Measurements from ENCODE around the gene ZNF484. TPM values are rescaled to one million over a fixed set of nuclear protein-coding genes. Genes with fewer than 3 reads are reported as not detected.
A peak's percentile ranks its signal among the peaks of the same experiment; 100 is the strongest.
"Not testable (repeated sequence)": the region's sequence is repeated elsewhere in the genome, so short reads cannot be mapped to it uniquely, and the experiment has no call there.

Gene ZNF484
- polyA plus RNA-seq (2013, experiment 1 of 2) = 6.7 TPM
- polyA plus RNA-seq (2013, experiment 2 of 2) = 7.3 TPM

- Histone ChIP-seq H3K36me3 (ENCODE audit: control insufficient read depth, insufficient read depth, low read length) (no peaks in the 10 kb centered on the region), H3K27ac (ENCODE audit: low read depth, low read length, severe bottlenecking) (peak within 1 kb of the TSS; percentile 77), H3K4me3 (ENCODE audit: extremely low read depth, insufficient read depth, low read length, poor library complexity, severe bottlenecking) (peak within 1 kb of the TSS; percentile 66), H3K4me1 (ENCODE audit: control insufficient read depth, insufficient read depth, low read length, poor library complexity, severe bottlenecking) (no peaks in the 10 kb centered on the region), H3K9me3 (ENCODE audit: control insufficient read depth, low read length) (no peaks in the 10 kb centered on the region)
- WGBS, 2 experiments (ENCODE audit: insufficient coverage in 2 of 2) = 26 to 31% methylated on average over 16 to 18 of the region's 28 CpGs
These were observed at the start of gene ZNF484 for GRCh38 chr9:92877531-92878430. Gene ZNF484 (minus strand): TSS chr9:92878038. CDS start chr9:92875029, 3,009 bp downstream.

GRCh38 chr9:92920437-92920836, 42.6 kb upstream of the ZNF484 start:
- no peaks in the 10 kb centered on the region for H3K9me3 ChIP-seq (ENCODE audit: control insufficient read depth, low read length)
- H3K4me3 ChIP-seq (ENCODE audit: extremely low read depth, insufficient read depth, low read length, poor library complexity, severe bottlenecking) = no peak overlapping the region
- H3K4me1 ChIP-seq (ENCODE audit: control insufficient read depth, insufficient read depth, low read length, poor library complexity, severe bottlenecking) = no peaks in the 10 kb centered on the region
- no peaks in the 10 kb centered on the region for H3K36me3 ChIP-seq (ENCODE audit: control insufficient read depth, insufficient read depth, low read length)
- 100% methylated on average over 1 of the region's 1 CpG; no CpG with 5 or more reads in 1 of the 2 experiments for WGBS, 2 experiments (ENCODE audit: insufficient coverage in 2 of 2)
- H3K27ac ChIP-seq (ENCODE audit: low read depth, low read length, severe bottlenecking) = no peak overlapping the region

- Histone ChIP-seq H3K4me1 (ENCODE audit: control insufficient read depth, insufficient read depth, low read length, poor library complexity, severe bottlenecking) (no peaks in the 10 kb centered on the region), H3K4me3 (ENCODE audit: extremely low read depth, insufficient read depth, low read length, poor library complexity, severe bottlenecking) (no peak overlapping the region), H3K36me3 (ENCODE audit: control insufficient read depth, insufficient read depth, low read length) (no peaks in the 10 kb centered on the region), H3K9me3 (ENCODE audit: control insufficient read depth, low read length) (no peaks in the 10 kb centered on the region), H3K27ac (ENCODE audit: low read depth, low read length, severe bottlenecking) (no peak overlapping the region)
- 84 to 96% methylated on average over 2 of the region's 2 CpGs for WGBS, 2 experiments (ENCODE audit: insufficient coverage in 2 of 2)
These were observed 39.5 kb upstream of the ZNF484 start for GRCh38 chr9:92917176-92917800.

GRCh38 chr9:92911511-92912475, 34.0 kb upstream of the ZNF484 start:
- Histone ChIP-seq H3K36me3 (ENCODE audit: control insufficient read depth, insufficient read depth, low read length) (no peaks in the 10 kb centered on the region), H3K9me3 (ENCODE audit: control insufficient read depth, low read length) (no peaks in the 10 kb centered on the region), H3K4me3 (ENCODE audit: extremely low read depth, insufficient read depth, low read length, poor library complexity, severe bottlenecking) (no peak overlapping the region), H3K27ac (ENCODE audit: low read depth, low read length, severe bottlenecking) (no peak overlapping the region), H3K4me1 (ENCODE audit: control insufficient read depth, insufficient read depth, low read length, poor library complexity, severe bottlenecking) (no peaks in the 10 kb centered on the region)
- WGBS, 2 experiments (ENCODE audit: insufficient coverage in 2 of 2) = 76 to 90% methylated on average over 7 to 8 of the region's 11 CpGs

- not testable (repeated sequence) for H3K4me3 ChIP-seq (ENCODE audit: extremely low read depth, insufficient read depth, low read length, poor library complexity, severe bottlenecking); H3K4me1 ChIP-seq (ENCODE audit: control insufficient read depth, insufficient read depth, low read length, poor library complexity, severe bottlenecking); H3K36me3 ChIP-seq (ENCODE audit: control insufficient read depth, insufficient read depth, low read length); H3K27ac ChIP-seq (ENCODE audit: low read depth, low read length, severe bottlenecking); H3K9me3 ChIP-seq (ENCODE audit: control insufficient read depth, low read length)
- WGBS, 2 experiments (ENCODE audit: insufficient coverage in 2 of 2) = 60% methylated on average over 1 of the region's 6 CpGs; no CpG with 5 or more reads in 1 of the 2 experiments
These were observed 27.3 kb upstream of the ZNF484 start for GRCh38 chr9:92905137-92905536.

GRCh38 chr9:92897323-92897722, 19.5 kb upstream of the ZNF484 start:
- 92% methylated on average over 2 of the region's 3 CpGs; no CpG with 5 or more reads in 1 of the 2 experiments for WGBS, 2 experiments (ENCODE audit: insufficient coverage in 2 of 2)
- H3K4me1 ChIP-seq (ENCODE audit: control insufficient read depth, insufficient read depth, low read length, poor library complexity, severe bottlenecking) = no peaks in the 10 kb centered on the region
- H3K36me3 ChIP-seq (ENCODE audit: control insufficient read depth, insufficient read depth, low read length) = no peaks in the 10 kb centered on the region
- no peak overlapping the region for H3K27ac ChIP-seq (ENCODE audit: low read depth, low read length, severe bottlenecking)
- no peak overlapping the region for H3K4me3 ChIP-seq (ENCODE audit: extremely low read depth, insufficient read depth, low read length, poor library complexity, severe bottlenecking)
- no peaks in the 10 kb centered on the region for H3K9me3 ChIP-seq (ENCODE audit: control insufficient read depth, low read length)

GRCh38 chr9:92895812-92896436, 18.1 kb upstream of the ZNF484 start:
- no peaks in the 10 kb centered on the region for H3K36me3 ChIP-seq (ENCODE audit: control insufficient read depth, insufficient read depth, low read length)
- 100% methylated on average over 2 to 3 of the region's 3 CpGs for WGBS, 2 experiments (ENCODE audit: insufficient coverage in 2 of 2)
- no peaks in the 10 kb centered on the region for H3K4me1 ChIP-seq (ENCODE audit: control insufficient read depth, insufficient read depth, low read length, poor library complexity, severe bottlenecking)
- no peaks in the 10 kb centered on the region for H3K9me3 ChIP-seq (ENCODE audit: control insufficient read depth, low read length)
- no peak overlapping the region for H3K27ac ChIP-seq (ENCODE audit: low read depth, low read length, severe bottlenecking)
- no peak overlapping the region for H3K4me3 ChIP-seq (ENCODE audit: extremely low read depth, insufficient read depth, low read length, poor library complexity, severe bottlenecking)

- H3K36me3 ChIP-seq (ENCODE audit: control insufficient read depth, insufficient read depth, low read length) = no peaks in the 10 kb centered on the region
- no peak overlapping the region for H3K27ac ChIP-seq (ENCODE audit: low read depth, low read length, severe bottlenecking)
- H3K9me3 ChIP-seq (ENCODE audit: control insufficient read depth, low read length) = no peaks in the 10 kb centered on the region
- 84 to 85% methylated on average over 4 to 6 of the region's 6 CpGs for WGBS, 2 experiments (ENCODE audit: insufficient coverage in 2 of 2)
- no peak overlapping the region for H3K4me3 ChIP-seq (ENCODE audit: extremely low read depth, insufficient read depth, low read length, poor library complexity, severe bottlenecking)
- no peaks in the 10 kb centered on the region for H3K4me1 ChIP-seq (ENCODE audit: control insufficient read depth, insufficient read depth, low read length, poor library complexity, severe bottlenecking)
These were observed 17.0 kb upstream of the ZNF484 start for GRCh38 chr9:92894711-92895362.

GRCh38 chr9:92893916-92894610, 16.2 kb upstream of the ZNF484 start:
- H3K36me3 ChIP-seq (ENCODE audit: control insufficient read depth, insufficient read depth, low read length); H3K4me1 ChIP-seq (ENCODE audit: control insufficient read depth, insufficient read depth, low read length, poor library complexity, severe bottlenecking): not testable (repeated sequence)

More at GRCh38 chr9:92893916-92894610, 16.2 kb upstream of the ZNF484 start:
- not testable (repeated sequence) for H3K27ac ChIP-seq (ENCODE audit: low read depth, low read length, severe bottlenecking); H3K9me3 ChIP-seq (ENCODE audit: control insufficient read depth, low read length); H3K4me3 ChIP-seq (ENCODE audit: extremely low read depth, insufficient read depth, low read length, poor library complexity, severe bottlenecking)
- 88 to 90% methylated on average over 6 of the region's 6 CpGs for WGBS, 2 experiments (ENCODE audit: insufficient coverage in 2 of 2)

Data from mesodermal cell (in vitro differentiated cells).